Peyer's patch (tissue), 4 donors: ENCODE measurements around the gene SLCO4A1. TPM values are rescaled to one million over a fixed set of nuclear protein-coding genes. Genes with fewer than 3 reads are reported as not detected.

Experiments
- DNase-seq, 3 donors: peaks; one replicate each; pipeline ENCODE4 v3.0.0-alpha.2; 2017 to 2019
- H3K27ac ChIP-seq, 4 donors: fragments of 200-600 bp; sonication (generic); one replicate each; pipeline ENCODE4 v1.5.1; 2016 to 2019
- H3K27me3 ChIP-seq, 2 donors: fragments of 200-600 bp; sonication (generic); one replicate each; pipeline ENCODE4 v1.5.1; 2019
- H3K36me3 ChIP-seq, 3 donors: fragments of 200-600 bp; sonication (generic); one replicate each; pipeline ENCODE4 v1.5.1; 2016 to 2019
- H3K4me1 ChIP-seq, 4 donors: fragments of 200-600 bp; sonication (generic); one replicate each; pipeline ENCODE4 v1.5.1; 2016 to 2019
- H3K4me3 ChIP-seq, 4 donors: fragments of 200-600 bp; sonication (generic); 1 replicate in 3 of 4; 2 replicates in 1 of 4; pipeline ENCODE4 v1.5.1; 2016 to 2019; ENCODE audit warnings: mild to moderate bottlenecking in 1 of 4
- H3K9me3 ChIP-seq, 4 donors: fragments of 200-600 bp; sonication (generic); one replicate each; pipeline ENCODE4 v1.5.1; 2016 to 2019; ENCODE audit warnings: mild to moderate bottlenecking in 1 of 4
- CTCF ChIP-seq, 6 experiments: fragments of 450-650 bp in 4 of 6; fragments of 200-600 bp in 2 of 6; sonication (generic) in 1 of 6; IDR thresholded peaks; one replicate each; pipeline ENCODE4 v1.5.1; 2017 to 2019; ENCODE audit warnings: antibody characterized with exemption in 6 of 6, mild to moderate bottlenecking in 3 of 6, moderate library complexity in 1 of 6
- POLR2A ChIP-seq, 2 donors: fragments of 450-650 bp; IDR thresholded peaks; one replicate each; pipeline ENCODE4 v1.5.1; 2017; ENCODE audit warnings: antibody characterized with exemption in 2 of 2, mild to moderate bottlenecking in 2 of 2, moderate library complexity in 2 of 2
- total RNA-seq, 4 donors: library from RNA; depleted of rRNA; stranded (reverse); fragments of >200 nt; gene quantifications; one replicate each; pipeline ENCODE4 v1.1.0, GENCODE V29; 2016

SLCO4A1 gene
- total RNA-seq, 4 donors from 2014 or later: 6.7 to 42.9 (median 28.5) TPM

- no peak for DNase-seq
Observed at GRCh38 chr20:62686869-62687830, 44.8 kb downstream of the SLCO4A1 start.

GRCh38 chr20:62688083-62688482 lies 45.8 kb downstream of the SLCO4A1 start:
- Histone ChIP-seq H3K36me3 (no peaks in the 10 kb centered on the region), H3K27me3 (no peaks in the 10 kb centered on the region), H3K27ac (no peak overlapping the region), H3K4me1 (no peaks in the 10 kb centered on the region), H3K9me3 (no peaks in the 10 kb centered on the region), H3K4me3 (no peak overlapping the region)
- DNase-seq: no peak
- TF ChIP-seq POLR2A (IDR thresholded peaks at IDR 0.05) (no peak), CTCF (IDR thresholded peaks at IDR 0.05) (no peak)

More at GRCh38 chr20:62686869-62687830, 44.8 kb downstream of the SLCO4A1 start:
- Histone ChIP-seq H3K4me1 (no peaks in the 10 kb centered on the region), H3K27me3 (no peaks in the 10 kb centered on the region), H3K27ac (no peak overlapping the region), H3K36me3 (no peaks in the 10 kb centered on the region), H3K9me3 (no peaks in the 10 kb centered on the region), H3K4me3 (no peak overlapping the region)
- no peak for TF ChIP-seq POLR2A (IDR thresholded peaks at IDR 0.05)
- TF ChIP-seq CTCF (IDR thresholded peaks at IDR 0.05): no peak

- no peak overlapping the region for H3K4me3 ChIP-seq
- DNase-seq: no peak
- no peaks in the 10 kb centered on the region for H3K4me1 ChIP-seq
- no peaks in the 10 kb centered on the region for H3K36me3 ChIP-seq
- TF ChIP-seq POLR2A (IDR thresholded peaks at IDR 0.05) (no peak), CTCF (IDR thresholded peaks at IDR 0.05) (peak in 1 of 6 experiments; percentile 27)
- H3K27me3 ChIP-seq: no peaks in the 10 kb centered on the region
- no peaks in the 10 kb centered on the region for H3K9me3 ChIP-seq
- no peak overlapping the region for H3K27ac ChIP-seq
Observed at GRCh38 chr20:62688855-62689460, 46.7 kb downstream of the SLCO4A1 start.

DNA sequence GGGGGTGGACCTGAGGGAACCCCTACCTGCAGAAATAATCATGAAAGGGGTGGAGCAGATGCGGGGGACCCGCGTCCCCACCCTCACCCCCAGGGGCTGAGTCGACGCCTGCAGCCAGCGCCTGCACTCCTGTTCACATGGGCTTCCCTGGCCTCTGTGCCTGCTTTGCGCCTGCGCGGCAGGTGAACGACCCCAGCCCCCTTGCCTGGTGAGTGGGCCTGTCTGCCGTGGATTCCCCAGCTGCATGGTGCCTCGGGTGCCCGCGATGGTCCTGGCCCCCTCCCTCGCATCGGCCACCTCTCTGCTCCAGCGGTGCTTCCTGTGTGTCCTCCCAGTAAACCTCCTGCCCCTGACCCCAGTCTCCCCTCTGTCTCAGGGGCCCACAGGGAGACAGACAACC lies 47.6 kb downstream of the SLCO4A1 start:
- H3K27me3 ChIP-seq: no peaks in the 10 kb centered on the region
- H3K9me3 ChIP-seq: no peaks in the 10 kb centered on the region
- H3K27ac ChIP-seq: no peak overlapping the region
- no peaks in the 10 kb centered on the region for H3K4me1 ChIP-seq
- no peaks in the 10 kb centered on the region for H3K36me3 ChIP-seq
- no peak for DNase-seq
- no peak overlapping the region for H3K4me3 ChIP-seq
- TF ChIP-seq POLR2A (IDR thresholded peaks at IDR 0.05): no peak
- TF ChIP-seq CTCF (IDR thresholded peaks at IDR 0.05): no peak

DNA sequence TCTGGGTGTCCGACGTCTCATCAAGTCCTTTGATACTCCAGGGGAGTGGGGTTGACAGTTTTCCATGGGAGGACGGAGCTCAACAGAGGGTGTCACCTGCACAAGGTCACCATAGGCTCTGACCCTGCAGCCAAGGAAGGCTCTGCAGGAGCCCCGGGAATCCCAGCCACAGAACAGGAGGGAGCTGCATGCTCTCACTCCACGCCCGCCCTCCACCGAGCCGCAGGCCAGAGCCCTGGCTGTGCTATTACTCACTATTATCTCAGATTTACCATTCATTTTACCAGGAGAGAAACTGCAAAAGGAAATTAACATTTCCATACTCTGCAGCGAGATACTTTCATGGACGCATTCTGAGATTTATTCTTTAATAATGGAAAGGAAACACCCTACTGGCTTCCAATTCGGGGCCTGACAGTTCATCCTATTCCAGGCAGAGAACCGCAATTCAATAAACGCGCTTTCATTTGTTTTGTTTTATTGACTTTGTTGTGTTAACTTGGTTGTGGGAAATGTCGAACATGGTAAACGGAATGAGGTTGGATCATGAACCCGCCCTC lies 48.0 kb downstream of the SLCO4A1 start:
- Histone ChIP-seq H3K4me3 (no peak overlapping the region), H3K4me1 (no peaks in the 10 kb centered on the region), H3K36me3 (no peaks in the 10 kb centered on the region), H3K27me3 (no peaks in the 10 kb centered on the region), H3K9me3 (no peaks in the 10 kb centered on the region), H3K27ac (no peak overlapping the region)
- TF ChIP-seq CTCF (IDR thresholded peaks at IDR 0.05) (no peak), POLR2A (IDR thresholded peaks at IDR 0.05) (no peak)
- no peak for DNase-seq
